ENCODE results near the gene RMDN2. TPM values are rescaled to one million over a fixed set of nuclear protein-coding genes. Genes with fewer than 3 reads are reported as not detected.
"Not testable (repeated sequence)": the region's sequence is repeated elsewhere in the genome, so short reads cannot be mapped to it uniquely, and the experiment has no call there.

RMDN2 gene
- total RNA-seq, 2 experiments from 2014 or later = 2.3 to 3.0 TPM

GRCh38 chr2:37926635-37927034, 1.5 kb downstream of the RMDN2 start:
- no peaks in the 10 kb centered on the region for H3K9me3 Mint-ChIP-seq
- peaks cover 19% of the 10 kb centered on the region for H3K27me3 Mint-ChIP-seq
- ATAC-seq (ENCODE audit: low read depth) = no peak
- peaks cover 14% of the 10 kb centered on the region for H3K4me1 Mint-ChIP-seq
- H3K27ac Mint-ChIP-seq = no peak overlapping the region
- DNase-seq = no peak
- POLR2A ChIA-PET = interaction anchor here (0.7 kb wide), 1 partner anchor 824 kb away, joined by 3 read pairs; the partner anchor contains the start of gene SRSF7
- H3K36me3 Mint-ChIP-seq = peaks cover 8% of the 10 kb centered on the region
- H3K4me3 Mint-ChIP-seq = no peak overlapping the region

- no peak for ATAC-seq (ENCODE audit: low read depth)
- peaks cover 9% of the 10 kb centered on the region for H3K4me1 Mint-ChIP-seq
- H3K36me3 Mint-ChIP-seq = peaks cover 6% of the 10 kb centered on the region
- no peak for DNase-seq
- H3K27ac Mint-ChIP-seq = no peak overlapping the region
- H3K9me3 Mint-ChIP-seq = no peaks in the 10 kb centered on the region
- H3K4me3 Mint-ChIP-seq = no peak overlapping the region
- H3K27me3 Mint-ChIP-seq = peaks cover 5% of the 10 kb centered on the region
- POLR2A ChIA-PET = no interaction called here
Observed at GRCh38 chr2:37928377-37928776, 3.3 kb downstream of the RMDN2 start.

- H3K4me1 Mint-ChIP-seq = peaks cover 11% of the 10 kb centered on the region
- H3K27ac Mint-ChIP-seq; H3K4me3 Mint-ChIP-seq; H3K9me3 Mint-ChIP-seq; POLR2A ChIA-PET; ATAC-seq (ENCODE audit: low read depth); DNase-seq; H3K36me3 Mint-ChIP-seq; H3K27me3 Mint-ChIP-seq: not testable (repeated sequence)
Observed at GRCh38 chr2:37930392-37930791, 5.3 kb downstream of the RMDN2 start.

- H3K9me3 Mint-ChIP-seq = not testable (repeated sequence)
Observed at GRCh38 chr2:37932873-37933272, 7.8 kb downstream of the RMDN2 start.

GRCh38 chr2:37934591-37935513, 9.8 kb downstream of the RMDN2 start:
- H3K27ac Mint-ChIP-seq = peak overlapping the region; percentile 83
- peaks cover 6% of the 10 kb centered on the region for H3K9me3 Mint-ChIP-seq
- POLR2A ChIA-PET = interaction anchor here (0.9 to 1.6 kb wide), 3 partner anchors 10 to 263 kb away, joined by 3 to 11 read pairs (median 4); partner anchors contain the start of genes CYP1B1 and RMDN2
- H3K36me3 Mint-ChIP-seq = peaks cover 20% of the 10 kb centered on the region
- H3K4me3 Mint-ChIP-seq = peak overlapping the region; percentile 78
- ATAC-seq (ENCODE audit: low read depth) (peak; percentile 73), DNase-seq (no peak)
- no peaks in the 10 kb centered on the region for H3K27me3 Mint-ChIP-seq
- H3K4me1 Mint-ChIP-seq = peaks cover 21% of the 10 kb centered on the region

More at GRCh38 chr2:37932873-37933272, 7.8 kb downstream of the RMDN2 start:
- DNase-seq; ATAC-seq (ENCODE audit: low read depth); POLR2A ChIA-PET; H3K36me3 Mint-ChIP-seq; H3K27ac Mint-ChIP-seq; H3K4me3 Mint-ChIP-seq; H3K27me3 Mint-ChIP-seq: not testable (repeated sequence)
- peaks cover 21% of the 10 kb centered on the region for H3K4me1 Mint-ChIP-seq

- H3K9me3 Mint-ChIP-seq = peaks cover 11% of the 10 kb centered on the region
- ATAC-seq (ENCODE audit: low read depth); POLR2A ChIA-PET; DNase-seq; H3K4me3 Mint-ChIP-seq; H3K27ac Mint-ChIP-seq; H3K27me3 Mint-ChIP-seq: not testable (repeated sequence)
- peaks cover 27% of the 10 kb centered on the region for H3K4me1 Mint-ChIP-seq
- peaks cover 21% of the 10 kb centered on the region for H3K36me3 Mint-ChIP-seq
Observed at GRCh38 chr2:37937568-37937967, 12.5 kb downstream of the RMDN2 start.

- H3K4me3 Mint-ChIP-seq; POLR2A ChIA-PET; H3K27me3 Mint-ChIP-seq; H3K27ac Mint-ChIP-seq; DNase-seq; ATAC-seq (ENCODE audit: low read depth): not testable (repeated sequence)
- H3K4me1 Mint-ChIP-seq = peaks cover 12% of the 10 kb centered on the region
- H3K36me3 Mint-ChIP-seq = peaks cover 21% of the 10 kb centered on the region
- H3K9me3 Mint-ChIP-seq = peaks cover 13% of the 10 kb centered on the region
Observed at GRCh38 chr2:37941267-37941666, 16.2 kb downstream of the RMDN2 start.

GRCh38 chr2:37944268-37944667, 19.2 kb downstream of the RMDN2 start:
- peaks cover 10% of the 10 kb centered on the region for H3K4me1 Mint-ChIP-seq
- H3K36me3 Mint-ChIP-seq = peaks cover 10% of the 10 kb centered on the region
- ATAC-seq (ENCODE audit: low read depth) = no peak
- DNase-seq = no peak
- peaks cover 9% of the 10 kb centered on the region for H3K9me3 Mint-ChIP-seq
- POLR2A ChIA-PET = no interaction called here
- no peak overlapping the region for H3K4me3 Mint-ChIP-seq
- no peak overlapping the region for H3K27ac Mint-ChIP-seq
- no peaks in the 10 kb centered on the region for H3K27me3 Mint-ChIP-seq

- Mint-ChIP-seq H3K4me3 (no peak overlapping the region), H3K9me3 (peaks cover 1% of the 10 kb centered on the region), H3K4me1 (peaks cover 2% of the 10 kb centered on the region), H3K27ac (no peak overlapping the region), H3K36me3 (peaks cover 2% of the 10 kb centered on the region), H3K27me3 (no peaks in the 10 kb centered on the region)
- POLR2A ChIA-PET = interaction anchor here (0.6 kb wide), 1 partner anchor 786 kb away, joined by 6 read pairs; no protein-coding TSS in a partner anchor
- no peak for ATAC-seq (ENCODE audit: low read depth)
- DNase-seq = no peak
Observed at GRCh38 chr2:37947306-37947705, 22.2 kb downstream of the RMDN2 start.

GRCh38 chr2:37962018-37962739, 37.1 kb downstream of the RMDN2 start:
- H3K4me1 Mint-ChIP-seq; ATAC-seq (ENCODE audit: low read depth); H3K36me3 Mint-ChIP-seq; H3K27me3 Mint-ChIP-seq; POLR2A ChIA-PET; DNase-seq; H3K4me3 Mint-ChIP-seq; H3K27ac Mint-ChIP-seq: not testable (repeated sequence)
- peaks cover 15% of the 10 kb centered on the region for H3K9me3 Mint-ChIP-seq

- H3K4me3 Mint-ChIP-seq; POLR2A ChIA-PET; H3K27ac Mint-ChIP-seq; H3K36me3 Mint-ChIP-seq; H3K4me1 Mint-ChIP-seq; ATAC-seq (ENCODE audit: low read depth); H3K27me3 Mint-ChIP-seq; DNase-seq: not testable (repeated sequence)
- peaks cover 15% of the 10 kb centered on the region for H3K9me3 Mint-ChIP-seq
Observed at GRCh38 chr2:37962740-37963121, 37.6 kb downstream of the RMDN2 start.

- POLR2A ChIA-PET; H3K27ac Mint-ChIP-seq; ATAC-seq (ENCODE audit: low read depth); H3K36me3 Mint-ChIP-seq; H3K4me1 Mint-ChIP-seq; DNase-seq; H3K4me3 Mint-ChIP-seq; H3K27me3 Mint-ChIP-seq: not testable (repeated sequence)
- H3K9me3 Mint-ChIP-seq = peaks cover 15% of the 10 kb centered on the region
Observed at GRCh38 chr2:37963901-37964300, 38.8 kb downstream of the RMDN2 start.

GRCh38 chr2:37966326-37966725, 41.2 kb downstream of the RMDN2 start:
- no peak overlapping the region for H3K4me3 Mint-ChIP-seq
- H3K36me3 Mint-ChIP-seq = peaks cover 3% of the 10 kb centered on the region
- DNase-seq = no peak
- peaks cover 1% of the 10 kb centered on the region for H3K27me3 Mint-ChIP-seq
- POLR2A ChIA-PET = no interaction called here
- H3K9me3 Mint-ChIP-seq = peaks cover 11% of the 10 kb centered on the region
- no peaks in the 10 kb centered on the region for H3K4me1 Mint-ChIP-seq
- no peak overlapping the region for H3K27ac Mint-ChIP-seq
- no peak for ATAC-seq (ENCODE audit: low read depth)

All from activated naive CD8-positive, alpha-beta T cell treated with anti-CD3 and anti-CD28 coated beads, Interleukin-2, amount 10 ng/mL, durations not matched to agents 7 days and 5 days (primary cell).